ENCODE measurements around the gene NIN.

GRCh38 chr14:50860478-50861086 lies 29.6 kb upstream of the NIN start:
- peak; percentile 77 for TF ChIP-seq CTCF (IDR thresholded peaks at IDR 0.05; ENCODE audit: borderline replicate concordance, extremely low read depth, low read length, poor library complexity, severe bottlenecking)
- no peak for TF ChIP-seq EZH2 (IDR thresholded peaks at IDR 0.05; ENCODE audit: borderline replicate concordance, low read depth, low read length, severe bottlenecking)

Measured in DND-41 (cell line).